Measurements from ENCODE around the gene VCX2. TPM values are rescaled to one million over a fixed set of nuclear protein-coding genes. Genes with fewer than 3 reads are reported as not detected.
"Not testable (repeated sequence)": the region's sequence is repeated elsewhere in the genome, so short reads cannot be mapped to it uniquely, and the experiment has no call there.

VCX2 gene
- total RNA-seq (not detected in 2 replicates), polyA plus RNA-seq (not detected in 2 replicates), polyA minus RNA-seq (ENCODE audit: low replicate concordance) (not detected in 2 replicates)
- not detected in 2 replicates for polyA plus RNA-seq (2012)

DNA sequence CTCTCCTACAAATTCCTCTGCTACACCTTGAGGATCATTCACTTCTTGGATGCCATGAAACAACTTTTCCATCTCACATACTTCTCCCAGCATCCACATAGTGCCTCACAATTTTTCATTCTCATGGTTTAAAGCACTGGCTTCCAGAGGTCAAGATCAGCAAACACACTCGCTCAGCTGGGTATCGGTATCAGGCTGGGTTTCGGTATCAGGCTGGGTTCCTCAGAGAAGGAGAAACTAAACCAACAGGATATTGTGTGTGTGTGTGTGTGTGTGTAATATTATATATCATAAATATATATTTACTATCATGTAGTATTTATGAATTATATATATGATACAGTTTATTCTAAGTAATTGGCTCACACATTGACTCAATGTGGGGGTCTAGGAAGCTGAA is at the start of gene VCX2:
TSS of gene VCX2 (minus strand) at position 99 of the 400 bp plus-strand sequence. CDS start 624 bp downstream, outside the sequence.
- not testable (repeated sequence) for DNase-seq (ENCODE audit: low read depth in 2 of 2); H3K27me3 ChIP-seq (ENCODE audit: control insufficient read depth, insufficient read depth, low read length); H3K4me1 ChIP-seq (ENCODE audit: control insufficient read depth, extremely low read depth, insufficient read depth, low read length); H2AFZ ChIP-seq (ENCODE audit: low read length); H3K4me2 ChIP-seq (ENCODE audit: extremely low read depth, insufficient read depth, low read length); H3K9me3 ChIP-seq (ENCODE audit: control insufficient read depth, insufficient read depth, low read depth, low read length); H4K20me1 ChIP-seq (ENCODE audit: control insufficient read depth, extremely low read depth, insufficient read depth, low read length); H3K27ac ChIP-seq (ENCODE audit: insufficient read depth, low read length); H3K4me3 ChIP-seq (replicated peaks in 1 of 4; ENCODE audit: control extremely low read depth in 1 of 4, insufficient read depth in 1 of 4, low read depth in 3 of 4, low read length in 4 of 4); H3K36me3 ChIP-seq (ENCODE audit: control insufficient read depth, insufficient read depth, low read length); H3K79me2 ChIP-seq (ENCODE audit: control insufficient read depth, insufficient read depth, low read length); H3K9ac ChIP-seq (ENCODE audit: insufficient read depth, low read length)

GRCh38 chrX:8204943-8205342 is 33.9 kb upstream of the VCX2 start:
- Histone ChIP-seq H4K20me1 (ENCODE audit: control insufficient read depth, extremely low read depth, insufficient read depth, low read length) (no peaks in the 10 kb centered on the region), H2AFZ (ENCODE audit: low read length) (no peak overlapping the region), H3K79me2 (ENCODE audit: control insufficient read depth, insufficient read depth, low read length) (no peaks in the 10 kb centered on the region), H3K9me3 (ENCODE audit: control insufficient read depth, insufficient read depth, low read depth, low read length) (no peaks in the 10 kb centered on the region), H3K27me3 (ENCODE audit: control insufficient read depth, insufficient read depth, low read length) (no peaks in the 10 kb centered on the region), H3K4me1 (ENCODE audit: control insufficient read depth, extremely low read depth, insufficient read depth, low read length) (no peaks in the 10 kb centered on the region), H3K36me3 (ENCODE audit: control insufficient read depth, insufficient read depth, low read length) (no peaks in the 10 kb centered on the region), H3K4me2 (ENCODE audit: extremely low read depth, insufficient read depth, low read length) (no peak overlapping the region), H3K9ac (ENCODE audit: insufficient read depth, low read length) (no peak overlapping the region), H3K27ac (ENCODE audit: insufficient read depth, low read length) (no peak overlapping the region), H3K4me3 (replicated peaks in 1 of 4; ENCODE audit: control extremely low read depth in 1 of 4, insufficient read depth in 1 of 4, low read depth in 3 of 4, low read length in 4 of 4) (no peak overlapping the region)
- no peak for DNase-seq (ENCODE audit: low read depth in 2 of 2)
- TF ChIP-seq EZH2 (IDR thresholded peaks at IDR 0.05; ENCODE audit: low read length, missing control alignments), result no peak
- no peak for TF ChIP-seq CTCF (conservative IDR thresholded peaks at IDR 0.05 in 1 of 2, IDR thresholded peaks at IDR 0.05 in 1 of 2; ENCODE audit: low read depth in 1 of 2, low read length in 2 of 2)

- H3K9ac ChIP-seq (ENCODE audit: insufficient read depth, low read length), result no peak overlapping the region
- H3K4me3 ChIP-seq (replicated peaks in 1 of 4; ENCODE audit: control extremely low read depth in 1 of 4, insufficient read depth in 1 of 4, low read depth in 3 of 4, low read length in 4 of 4), result no peak overlapping the region
- no peaks in the 10 kb centered on the region for H4K20me1 ChIP-seq (ENCODE audit: control insufficient read depth, extremely low read depth, insufficient read depth, low read length)
- no peaks in the 10 kb centered on the region for H3K79me2 ChIP-seq (ENCODE audit: control insufficient read depth, insufficient read depth, low read length)
- no peak for DNase-seq (ENCODE audit: low read depth in 2 of 2)
- no peak overlapping the region for H3K4me2 ChIP-seq (ENCODE audit: extremely low read depth, insufficient read depth, low read length)
- no peaks in the 10 kb centered on the region for H3K4me1 ChIP-seq (ENCODE audit: control insufficient read depth, extremely low read depth, insufficient read depth, low read length)
- no peak overlapping the region for H3K27ac ChIP-seq (ENCODE audit: insufficient read depth, low read length)
- no peaks in the 10 kb centered on the region for H3K27me3 ChIP-seq (ENCODE audit: control insufficient read depth, insufficient read depth, low read length)
- no peak for TF ChIP-seq CTCF (conservative IDR thresholded peaks at IDR 0.05 in 1 of 2, IDR thresholded peaks at IDR 0.05 in 1 of 2; ENCODE audit: low read depth in 1 of 2, low read length in 2 of 2)
- TF ChIP-seq EZH2 (IDR thresholded peaks at IDR 0.05; ENCODE audit: low read length, missing control alignments), result no peak
- no peak overlapping the region for H2AFZ ChIP-seq (ENCODE audit: low read length)
- no peaks in the 10 kb centered on the region for H3K36me3 ChIP-seq (ENCODE audit: control insufficient read depth, insufficient read depth, low read length)
- H3K9me3 ChIP-seq (ENCODE audit: control insufficient read depth, insufficient read depth, low read depth, low read length), result no peaks in the 10 kb centered on the region
Measured at GRCh38 chrX:8204169-8204935, 33.3 kb upstream of the VCX2 start.
